Measurements from ENCODE around the gene MALT1.

Gene MALT1

GRCh38 chr18:58690259-58690658 is 19.0 kb downstream of the MALT1 start:
- Histone ChIP-seq H2AFZ (ENCODE audit: low read depth, low read length) (no peak overlapping the region), H3K4me2 (ENCODE audit: low read length) (no peak overlapping the region), H3K9me3 (ENCODE audit: insufficient read depth, low read length) (no peaks in the 10 kb centered on the region), H3K27me3 (ENCODE audit: low read depth, low read length) (no peaks in the 10 kb centered on the region), H3K36me3 (replicated peaks; ENCODE audit: low read depth, low read length) (peaks cover 33% of the 10 kb centered on the region), H3K4me1 (ENCODE audit: low read length) (no peaks in the 10 kb centered on the region), H4K20me1 (ENCODE audit: insufficient read depth, low read length) (no peaks in the 10 kb centered on the region; the same call in 1 of the 2 replicates), H3K27ac (ENCODE audit: low read length) (no peak overlapping the region), H3K4me3 (ENCODE audit: low read length) (no peak overlapping the region), H3K79me2 (ENCODE audit: low read length) (0 out of 2 replicates have a peak, but pooled peaks cover 2% of the 10 kb centered on the region), H3K9ac (ENCODE audit: low read length) (no peak overlapping the region)
- TF ChIP-seq EZH2phosphoT487 (IDR thresholded peaks at IDR 0.05; ENCODE audit: low read depth) (no peak), CTCF (IDR thresholded peaks at IDR 0.05; ENCODE audit: low read depth, low read length) (no peak)

- Histone ChIP-seq H3K79me2 (ENCODE audit: low read length) (0 out of 2 replicates have a peak, but pooled peaks cover 2% of the 10 kb centered on the region), H3K27ac (ENCODE audit: low read length) (no peak overlapping the region)
- no peak for TF ChIP-seq CTCF (IDR thresholded peaks at IDR 0.05; ENCODE audit: low read depth, low read length)
- TF ChIP-seq EZH2phosphoT487 (IDR thresholded peaks at IDR 0.05; ENCODE audit: low read depth) = no peak
These were observed 20.0 kb downstream of the MALT1 start for GRCh38 chr18:58691256-58691655.

GRCh38 chr18:58692422-58693185 is 21.3 kb downstream of the MALT1 start:
- H3K79me2 ChIP-seq (ENCODE audit: low read length) = 0 out of 2 replicates have a peak, but pooled peaks cover 2% of the 10 kb centered on the region

More at GRCh38 chr18:58691256-58691655, 20.0 kb downstream of the MALT1 start:
- H3K9ac ChIP-seq (ENCODE audit: low read length) = no peak overlapping the region
- H3K4me3 ChIP-seq (ENCODE audit: low read length) = no peak overlapping the region
- no peak overlapping the region for H3K4me2 ChIP-seq (ENCODE audit: low read length)
- no peaks in the 10 kb centered on the region for H3K9me3 ChIP-seq (ENCODE audit: insufficient read depth, low read length)
- no peak overlapping the region for H2AFZ ChIP-seq (ENCODE audit: low read depth, low read length)
- H4K20me1 ChIP-seq (ENCODE audit: insufficient read depth, low read length) = no peaks in the 10 kb centered on the region; the same call in 1 of the 2 replicates
- H3K27me3 ChIP-seq (ENCODE audit: low read depth, low read length) = no peaks in the 10 kb centered on the region
- no peaks in the 10 kb centered on the region for H3K4me1 ChIP-seq (ENCODE audit: low read length)
- peaks cover 36% of the 10 kb centered on the region for H3K36me3 ChIP-seq (replicated peaks; ENCODE audit: low read depth, low read length)

More at GRCh38 chr18:58692422-58693185, 21.3 kb downstream of the MALT1 start:
- no peaks in the 10 kb centered on the region for H3K9me3 ChIP-seq (ENCODE audit: insufficient read depth, low read length)
- H3K4me2 ChIP-seq (ENCODE audit: low read length) = no peak overlapping the region
- H3K27me3 ChIP-seq (ENCODE audit: low read depth, low read length) = no peaks in the 10 kb centered on the region
- no peaks in the 10 kb centered on the region for H3K4me1 ChIP-seq (ENCODE audit: low read length)
- H3K27ac ChIP-seq (ENCODE audit: low read length) = no peak overlapping the region
- no peak for TF ChIP-seq EZH2phosphoT487 (IDR thresholded peaks at IDR 0.05; ENCODE audit: low read depth)
- no peak for TF ChIP-seq CTCF (IDR thresholded peaks at IDR 0.05; ENCODE audit: low read depth, low read length)
- H3K9ac ChIP-seq (ENCODE audit: low read length) = no peak overlapping the region
- H2AFZ ChIP-seq (ENCODE audit: low read depth, low read length) = no peak overlapping the region
- no peak overlapping the region for H3K4me3 ChIP-seq (ENCODE audit: low read length)
- peaks cover 39% of the 10 kb centered on the region for H3K36me3 ChIP-seq (replicated peaks; ENCODE audit: low read depth, low read length)
- no peaks in the 10 kb centered on the region; the same call in 1 of the 2 replicates for H4K20me1 ChIP-seq (ENCODE audit: insufficient read depth, low read length)

Measured in OCI-LY3 (cell line).